ENCODE data around the gene EIPR1.
"Not testable (repeated sequence)": the region's sequence is repeated elsewhere in the genome, so short reads cannot be mapped to it uniquely, and the experiment has no call there.

Gene EIPR1

GRCh38 chr2:3202926-3203325, 174.7 kb downstream of the EIPR1 start:
- DNase-seq (ENCODE audit: low read depth, low spot score), result no peak
- no peak overlapping the region for H3K27ac ChIP-seq

DNA sequence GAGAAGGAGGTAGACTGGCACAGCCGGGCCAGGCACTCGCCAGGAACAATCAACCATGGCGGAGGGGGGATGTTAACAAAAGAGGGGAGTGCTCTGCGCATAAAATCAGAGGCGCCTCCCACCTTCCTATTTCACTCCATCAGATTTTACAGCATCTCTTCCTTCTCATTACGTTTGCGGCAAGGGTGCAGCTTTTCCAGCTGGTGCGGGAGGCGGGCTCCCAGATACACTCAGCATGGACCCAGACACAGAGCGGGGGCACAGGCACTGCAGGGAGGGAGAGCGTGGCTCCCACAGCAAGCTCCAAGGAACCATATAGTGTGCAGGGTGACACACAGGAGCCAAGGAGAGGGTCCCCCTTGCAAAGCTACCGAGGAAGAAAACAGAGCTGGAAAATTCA, 176.3 kb downstream of the EIPR1 start:
- no peak overlapping the region for H3K27ac ChIP-seq
- DNase-seq (ENCODE audit: low read depth, low spot score), result no peak

GRCh38 chr2:3200420-3200939, 177.1 kb downstream of the EIPR1 start:
- no peak overlapping the region for H3K27ac ChIP-seq
- no peak for DNase-seq (ENCODE audit: low read depth, low spot score)

GRCh38 chr2:3199627-3200345, 177.8 kb downstream of the EIPR1 start:
- no peak for DNase-seq (ENCODE audit: low read depth, low spot score)
- H3K27ac ChIP-seq, result no peak overlapping the region

DNA sequence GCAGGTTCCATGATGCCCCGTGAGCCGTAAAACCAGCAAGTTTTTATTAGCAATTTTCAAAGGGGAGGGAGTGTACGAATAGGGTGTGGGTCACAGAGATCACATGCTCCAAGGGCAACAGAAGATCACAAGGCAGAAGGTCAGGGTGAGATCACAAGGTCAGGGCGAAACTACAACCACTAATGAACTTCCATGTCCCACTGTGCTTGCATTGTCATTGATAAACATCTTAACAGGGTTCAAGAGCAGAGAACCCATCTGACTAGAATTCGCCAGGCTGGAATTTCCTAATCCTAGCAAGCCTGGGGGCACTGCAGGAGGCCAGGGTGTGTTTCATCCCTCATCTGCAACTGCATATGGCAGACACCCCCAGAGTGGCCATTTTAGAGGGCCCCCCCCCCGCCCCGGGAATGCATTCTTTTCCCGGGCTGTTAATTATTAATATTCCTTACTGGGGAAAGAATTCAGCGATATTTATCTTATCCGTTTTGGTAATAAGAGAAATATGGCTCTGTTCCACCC, 178.9 kb downstream of the EIPR1 start:
- DNase-seq (ENCODE audit: low read depth, low spot score); H3K27ac ChIP-seq: not testable (repeated sequence)

- H3K27ac ChIP-seq, result no peak overlapping the region
- no peak for DNase-seq (ENCODE audit: low read depth, low spot score)
Observed at GRCh38 chr2:3198119-3198518, 179.5 kb downstream of the EIPR1 start.

GRCh38 chr2:3197308-3197707, 180.3 kb downstream of the EIPR1 start:
- DNase-seq (ENCODE audit: low read depth, low spot score), result no peak
- H3K27ac ChIP-seq, result no peak overlapping the region

- no peak overlapping the region for H3K27ac ChIP-seq
Observed at GRCh38 chr2:3196716-3197115, 180.9 kb downstream of the EIPR1 start.

GRCh38 chr2:3195641-3196476, 181.8 kb downstream of the EIPR1 start:
- no peak overlapping the region for H3K27ac ChIP-seq

More at GRCh38 chr2:3196716-3197115, 180.9 kb downstream of the EIPR1 start:
- DNase-seq (ENCODE audit: low read depth, low spot score), result no peak

GRCh38 chr2:3194828-3195227, 182.8 kb downstream of the EIPR1 start:
- DNase-seq (ENCODE audit: low read depth, low spot score), result no peak
- H3K27ac ChIP-seq, result no peak overlapping the region

More at GRCh38 chr2:3195641-3196476, 181.8 kb downstream of the EIPR1 start:
- DNase-seq (ENCODE audit: low read depth, low spot score), result no peak

- no peak for DNase-seq (ENCODE audit: low read depth, low spot score)
- no peak overlapping the region for H3K27ac ChIP-seq
Observed at GRCh38 chr2:3193443-3194330, 183.9 kb downstream of the EIPR1 start.

- DNase-seq (ENCODE audit: low read depth, low spot score), result no peak
Observed at GRCh38 chr2:3192920-3193319, 184.7 kb downstream of the EIPR1 start.

DNA sequence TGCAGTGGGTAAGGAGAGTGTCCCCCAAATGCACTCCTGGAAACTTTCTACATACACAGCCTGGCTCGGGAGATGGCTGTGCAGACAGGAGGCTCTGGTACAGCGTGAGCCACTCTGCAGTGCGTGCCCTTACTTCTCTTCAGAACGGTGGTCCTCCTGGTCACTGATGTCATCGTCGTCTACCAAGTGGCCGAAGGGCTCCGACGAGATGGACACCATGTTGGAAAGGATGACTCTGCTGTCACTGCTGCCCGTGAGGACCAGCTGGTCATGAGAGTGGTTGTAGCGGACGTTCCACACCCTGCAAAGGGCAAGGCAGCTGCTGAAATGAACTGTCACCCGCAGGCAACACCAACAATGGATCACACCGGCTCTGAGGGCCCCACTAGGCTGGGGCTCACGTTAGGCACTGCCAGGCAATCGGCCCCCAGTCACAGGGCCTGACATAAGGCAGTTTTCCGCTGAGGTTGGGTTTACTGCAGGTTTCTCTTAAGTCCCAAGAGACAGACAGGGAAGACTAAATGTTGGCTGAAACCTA, 185.3 kb downstream of the EIPR1 start:
- DNase-seq (ENCODE audit: low read depth, low spot score), result no peak
- H3K27ac ChIP-seq, result no peak overlapping the region

More at GRCh38 chr2:3192920-3193319, 184.7 kb downstream of the EIPR1 start:
- H3K27ac ChIP-seq, result no peak overlapping the region

GRCh38 chr2:3189961-3190360, 187.7 kb downstream of the EIPR1 start:
- DNase-seq (ENCODE audit: low read depth, low spot score), result no peak
- no peak overlapping the region for H3K27ac ChIP-seq

DNA sequence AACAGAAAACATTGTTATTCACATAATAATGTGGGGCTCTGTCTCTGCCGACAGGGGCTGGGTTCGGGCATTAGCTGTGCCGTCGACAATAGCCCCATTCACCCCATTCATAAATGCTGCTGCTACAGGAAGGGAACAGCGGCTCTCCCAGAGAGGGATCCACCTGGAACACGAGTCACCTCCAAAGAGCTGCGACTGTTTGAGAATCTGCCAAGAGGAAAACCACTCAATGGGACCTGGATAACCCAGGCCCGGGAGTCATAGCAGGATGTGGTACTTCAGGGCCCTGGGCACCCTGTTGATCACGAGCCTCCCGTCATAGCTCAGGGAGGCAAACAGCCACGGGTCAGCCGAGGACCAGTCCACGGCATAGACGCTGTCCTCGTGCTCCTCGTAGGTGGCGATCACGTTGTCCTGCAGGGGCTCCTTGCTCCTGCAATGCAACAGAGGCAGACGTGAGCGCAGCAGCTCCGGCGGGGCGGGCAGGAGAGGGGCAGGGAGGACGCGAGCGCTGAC, 188.5 kb downstream of the EIPR1 start:
- DNase-seq (ENCODE audit: low read depth, low spot score), result no peak
- no peak overlapping the region for H3K27ac ChIP-seq

DNA sequence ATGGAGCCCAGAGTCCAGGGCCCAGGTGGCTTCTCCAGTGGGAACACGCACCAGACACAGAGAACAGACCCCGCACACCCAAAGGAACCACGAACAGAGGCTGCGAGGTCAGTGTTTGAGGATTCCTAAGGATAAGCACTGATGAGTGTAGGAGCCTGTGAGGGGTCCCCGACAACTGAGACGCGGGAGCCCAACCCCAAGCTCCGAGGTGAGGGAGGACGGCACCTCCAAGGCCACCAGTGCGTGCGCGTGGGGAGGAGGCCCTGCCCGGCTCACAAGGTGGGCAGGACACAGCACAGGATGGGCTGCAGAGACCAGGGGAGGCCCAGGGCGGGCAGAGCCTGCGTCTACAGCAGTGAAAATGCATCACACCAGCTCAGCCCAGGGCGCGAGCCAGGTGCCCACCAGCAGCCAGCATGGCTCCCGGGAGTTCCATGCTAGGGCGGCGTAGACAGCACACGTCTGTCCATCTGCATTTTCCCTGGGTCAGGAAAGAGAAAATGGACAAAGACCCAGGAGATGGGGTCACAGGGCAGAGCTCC, 189.1 kb downstream of the EIPR1 start:
- DNase-seq (ENCODE audit: low read depth, low spot score), result no peak
- H3K27ac ChIP-seq, result no peak overlapping the region

GRCh38 chr2:3187467-3187866, 190.2 kb downstream of the EIPR1 start:
- H3K27ac ChIP-seq, result no peak overlapping the region
- DNase-seq (ENCODE audit: low read depth, low spot score), result no peak

- DNase-seq (ENCODE audit: low read depth, low spot score), result no peak
- no peak overlapping the region for H3K27ac ChIP-seq
Observed at GRCh38 chr2:3186766-3187165, 190.9 kb downstream of the EIPR1 start.

DNA sequence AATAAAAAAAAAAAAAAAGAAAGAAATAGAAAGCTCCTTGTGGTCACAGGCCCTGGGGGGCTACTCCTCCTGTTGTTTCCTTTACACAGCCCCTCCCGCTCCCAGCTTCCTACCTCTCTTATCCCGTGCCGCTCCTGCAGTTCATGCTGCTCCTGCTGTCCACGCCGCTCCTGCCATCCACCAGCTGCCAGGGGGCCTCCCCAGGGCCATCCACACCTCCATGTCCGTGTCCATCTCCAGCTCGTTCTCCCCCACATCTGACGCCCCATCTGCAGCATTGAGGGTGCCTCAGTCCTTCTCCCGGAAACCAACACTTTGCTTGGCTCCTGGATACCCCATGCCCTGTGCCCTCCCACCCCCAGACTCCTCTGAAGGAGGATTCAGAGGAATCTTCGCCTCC, 191.7 kb downstream of the EIPR1 start:
- DNase-seq (ENCODE audit: low read depth, low spot score), result no peak
- H3K27ac ChIP-seq, result no peak overlapping the region
